IPS-NIHi11 (cell line): Measurements from ENCODE around the gene MAP3K2.

ENCODE experiments used
- DNase-seq: peaks from one replicate; pipeline ENCODE4 v3.0.0; 2012; ENCODE audit warnings: mixed read lengths, low spot score

Gene MAP3K2

GRCh38 chr2:127283275-127283674 is 104.5 kb downstream of the MAP3K2 start:
- DNase-seq: no peak

GRCh38 chr2:127280693-127281092 is 107.1 kb downstream of the MAP3K2 start:
- DNase-seq: no peak

GRCh38 chr2:127279781-127280180 is 108.0 kb downstream of the MAP3K2 start:
- DNase-seq: no peak

DNA sequence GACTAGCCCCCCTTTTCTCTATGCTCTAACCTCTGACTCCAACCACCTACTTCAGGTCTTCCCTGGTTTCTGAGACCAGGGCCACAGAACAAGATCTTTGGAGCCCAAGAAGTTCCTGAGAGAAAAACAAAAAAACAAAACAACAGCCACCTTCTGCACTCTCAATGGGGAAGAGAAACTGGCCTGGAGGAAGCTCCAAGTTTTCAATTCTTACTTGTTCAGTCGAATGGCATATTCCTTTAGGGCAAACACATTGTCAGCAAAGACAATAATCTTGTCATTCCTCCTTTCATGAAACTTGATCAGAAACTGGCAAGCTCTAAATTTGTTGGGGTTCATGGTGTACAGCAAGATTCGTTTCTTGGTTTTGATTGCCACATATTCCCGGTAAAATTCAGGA is 108.8 kb downstream of the MAP3K2 start:
- no peak for DNase-seq

- DNase-seq: no peak
Measured at GRCh38 chr2:127277028-127277427, 110.7 kb downstream of the MAP3K2 start.

DNA sequence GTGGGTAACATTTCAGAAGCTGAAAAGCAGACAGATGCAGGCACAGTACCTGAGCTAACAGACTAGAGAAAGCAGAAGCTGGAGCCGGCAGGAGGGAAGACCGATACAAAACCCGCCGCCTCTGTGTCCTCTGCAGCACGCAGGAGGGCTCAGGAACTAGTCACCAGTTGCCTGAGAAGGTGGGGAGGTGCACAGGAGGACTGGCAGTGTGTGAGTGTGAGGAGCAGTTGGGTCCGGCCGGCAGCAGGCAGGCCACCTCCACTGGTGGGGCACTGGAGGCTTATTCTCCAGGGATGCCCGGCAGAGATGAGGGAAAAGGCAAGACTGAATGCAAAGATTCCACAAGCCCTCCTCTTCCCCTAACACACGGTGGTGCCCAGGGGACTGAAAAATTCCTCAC is 112.0 kb downstream of the MAP3K2 start:
- DNase-seq: no peak

GRCh38 chr2:127275356-127275755 is 112.4 kb downstream of the MAP3K2 start:
- DNase-seq: no peak

DNA sequence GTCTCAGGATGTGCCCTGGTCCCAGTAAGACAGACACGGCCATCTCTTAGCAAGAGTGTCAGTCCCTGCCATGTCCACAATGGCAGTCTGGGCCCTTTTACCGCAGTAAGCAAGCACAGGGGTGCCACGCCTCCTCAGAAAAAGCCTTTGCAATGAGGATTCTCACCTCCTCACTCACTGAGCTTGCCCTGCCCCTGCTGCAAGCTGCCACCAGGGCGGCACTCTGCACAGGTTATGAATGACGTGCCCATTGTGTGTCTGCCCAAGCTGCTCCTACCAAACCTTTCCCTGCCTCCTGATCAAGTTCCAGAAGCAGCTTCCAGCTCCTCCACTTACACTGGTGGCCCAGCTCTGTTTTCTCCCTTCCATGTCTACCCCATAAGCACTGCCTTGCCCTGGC is 117.1 kb downstream of the MAP3K2 start:
- DNase-seq: no peak

- no peak for DNase-seq
Measured at GRCh38 chr2:127261804-127262406, 125.9 kb downstream of the MAP3K2 start.

DNA sequence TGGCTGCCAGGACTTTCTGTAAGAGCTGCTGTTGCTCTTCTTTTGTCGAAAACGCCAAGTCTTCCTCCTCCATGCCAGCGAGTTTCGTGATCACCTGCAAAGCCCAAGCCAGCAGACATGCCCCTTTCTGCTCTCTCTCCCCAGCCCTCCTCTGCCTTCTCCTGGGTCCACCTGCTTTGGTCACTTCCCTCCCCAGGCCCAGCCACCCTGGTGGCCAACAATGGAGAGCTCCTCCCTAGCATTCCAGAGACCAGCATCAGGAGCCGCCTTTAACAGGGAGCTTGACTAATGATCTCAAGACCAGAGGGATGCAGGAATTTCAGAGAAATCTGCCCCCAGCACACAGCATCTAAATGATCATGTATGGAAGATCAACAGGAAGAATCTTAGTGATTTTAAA is 128.4 kb downstream of the MAP3K2 start:
- DNase-seq: no peak

DNA sequence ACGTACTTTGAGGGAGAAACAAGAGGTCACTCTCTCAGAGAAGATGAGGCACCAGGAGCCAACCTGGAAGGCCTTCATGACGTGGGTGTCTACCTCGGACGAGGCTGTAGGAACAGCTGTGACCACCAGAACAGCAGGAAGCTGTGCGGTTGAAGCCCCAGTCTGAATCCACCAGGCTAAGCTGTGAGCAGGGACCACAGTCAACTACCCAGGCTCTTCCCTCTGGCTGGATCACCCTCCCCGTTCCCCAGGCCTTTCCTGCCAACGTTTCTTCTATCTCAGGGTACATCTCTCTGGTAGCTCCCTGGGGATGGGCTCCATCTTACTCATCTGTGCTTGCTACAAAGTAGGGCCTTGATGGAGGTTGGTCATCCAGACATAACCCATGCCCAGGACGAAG is 130.9 kb downstream of the MAP3K2 start:
- DNase-seq: no peak

DNA sequence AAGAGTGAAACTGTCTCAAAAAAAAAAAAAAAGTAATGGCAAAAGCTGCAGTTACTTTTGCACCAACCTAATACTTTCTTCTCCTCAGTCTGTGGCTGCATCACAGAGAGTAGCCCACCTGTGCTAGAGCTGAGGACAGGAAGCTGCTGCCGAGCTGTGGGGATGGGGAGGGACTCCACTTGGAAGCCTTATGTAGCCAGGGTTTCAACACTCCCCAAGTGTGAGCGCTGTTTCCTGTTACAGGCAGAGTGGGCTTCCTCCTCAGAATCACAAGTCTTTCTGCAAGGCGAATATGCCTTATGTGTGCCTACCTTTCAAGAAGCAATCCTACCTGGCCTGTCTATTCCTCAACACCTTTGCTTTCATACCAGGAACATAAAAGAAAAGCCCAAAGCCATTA is 131.4 kb downstream of the MAP3K2 start:
- no peak for DNase-seq

DNA sequence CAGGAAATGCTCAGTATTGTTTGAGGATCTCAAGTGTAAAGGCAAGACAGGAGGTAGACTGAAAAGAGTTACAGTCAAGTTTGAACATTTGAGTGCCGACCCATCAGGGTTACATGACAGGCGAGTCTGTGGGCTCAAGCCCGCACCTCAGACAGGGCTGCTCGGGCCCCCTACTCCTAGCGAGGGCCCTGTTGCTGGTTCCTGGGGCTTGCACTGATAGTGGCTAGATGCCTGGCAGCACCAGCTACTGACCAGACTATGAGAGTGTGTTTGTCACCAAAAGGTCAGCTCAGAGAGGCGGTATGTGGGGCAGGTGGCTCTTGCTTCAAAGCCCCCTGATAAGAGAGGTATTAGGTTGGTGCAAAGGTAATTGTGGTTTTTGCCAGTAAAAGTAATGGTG is 132.1 kb downstream of the MAP3K2 start:
- DNase-seq: no peak

DNA sequence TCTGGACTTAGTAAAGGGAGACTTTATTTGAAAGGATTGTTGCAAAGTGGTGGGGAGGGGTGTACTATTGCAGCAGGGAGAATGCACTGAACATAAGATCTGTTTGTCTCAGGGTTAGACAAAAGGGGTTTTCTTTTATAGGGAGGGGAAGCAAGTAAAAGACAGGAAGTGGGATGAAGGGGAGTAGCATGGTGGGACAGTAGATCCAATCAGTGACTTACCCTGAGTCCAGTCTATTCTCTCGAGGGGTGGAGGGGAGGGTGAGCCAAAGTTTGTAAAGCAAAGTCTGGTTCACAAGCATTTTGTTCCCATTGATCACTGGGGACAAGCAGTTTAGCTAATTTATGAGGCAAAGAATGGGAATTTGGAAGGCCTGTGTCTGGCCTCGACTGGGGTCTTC is 132.6 kb downstream of the MAP3K2 start:
- DNase-seq: no peak

DNA sequence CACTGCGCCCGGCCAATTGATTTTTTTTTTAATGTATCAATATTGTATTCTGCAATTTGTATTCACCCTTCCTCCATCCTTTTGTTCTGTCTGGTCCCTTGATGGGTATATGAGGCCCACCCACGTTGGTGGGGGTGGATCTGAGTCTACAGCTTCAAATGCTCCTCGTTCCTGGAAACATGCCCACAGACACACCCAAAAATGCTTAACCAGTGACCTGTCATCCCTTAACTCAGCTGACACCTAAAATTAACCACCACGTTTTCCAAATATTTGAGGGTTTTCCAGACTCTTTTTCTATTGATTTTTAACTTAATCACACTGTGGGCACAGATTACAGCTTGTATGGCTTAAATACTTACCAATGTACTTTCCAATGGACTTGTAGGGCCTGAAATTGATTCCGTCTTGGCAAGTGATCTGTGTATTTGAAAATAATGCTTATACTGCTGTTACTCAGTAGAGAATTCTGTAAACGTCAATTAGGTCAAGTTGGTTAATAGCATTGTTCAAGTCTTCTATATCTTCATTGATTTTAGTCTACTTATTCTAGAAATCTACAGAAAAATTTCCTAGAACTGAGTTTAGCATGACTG is 133.3 kb downstream of the MAP3K2 start:
- DNase-seq: no peak
